ENCODE results near the gene BTLA.
"Not testable (repeated sequence)": the region's sequence is repeated elsewhere in the genome, so short reads cannot be mapped to it uniquely, and the experiment has no call there.

The BTLA gene, protein sequence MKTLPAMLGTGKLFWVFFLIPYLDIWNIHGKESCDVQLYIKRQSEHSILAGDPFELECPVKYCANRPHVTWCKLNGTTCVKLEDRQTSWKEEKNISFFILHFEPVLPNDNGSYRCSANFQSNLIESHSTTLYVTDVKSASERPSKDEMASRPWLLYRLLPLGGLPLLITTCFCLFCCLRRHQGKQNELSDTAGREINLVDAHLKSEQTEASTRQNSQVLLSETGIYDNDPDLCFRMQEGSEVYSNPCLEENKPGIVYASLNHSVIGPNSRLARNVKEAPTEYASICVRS
- 11.2 to 14.3 reads per million in 2 donors for total RNA-seq

DNA sequence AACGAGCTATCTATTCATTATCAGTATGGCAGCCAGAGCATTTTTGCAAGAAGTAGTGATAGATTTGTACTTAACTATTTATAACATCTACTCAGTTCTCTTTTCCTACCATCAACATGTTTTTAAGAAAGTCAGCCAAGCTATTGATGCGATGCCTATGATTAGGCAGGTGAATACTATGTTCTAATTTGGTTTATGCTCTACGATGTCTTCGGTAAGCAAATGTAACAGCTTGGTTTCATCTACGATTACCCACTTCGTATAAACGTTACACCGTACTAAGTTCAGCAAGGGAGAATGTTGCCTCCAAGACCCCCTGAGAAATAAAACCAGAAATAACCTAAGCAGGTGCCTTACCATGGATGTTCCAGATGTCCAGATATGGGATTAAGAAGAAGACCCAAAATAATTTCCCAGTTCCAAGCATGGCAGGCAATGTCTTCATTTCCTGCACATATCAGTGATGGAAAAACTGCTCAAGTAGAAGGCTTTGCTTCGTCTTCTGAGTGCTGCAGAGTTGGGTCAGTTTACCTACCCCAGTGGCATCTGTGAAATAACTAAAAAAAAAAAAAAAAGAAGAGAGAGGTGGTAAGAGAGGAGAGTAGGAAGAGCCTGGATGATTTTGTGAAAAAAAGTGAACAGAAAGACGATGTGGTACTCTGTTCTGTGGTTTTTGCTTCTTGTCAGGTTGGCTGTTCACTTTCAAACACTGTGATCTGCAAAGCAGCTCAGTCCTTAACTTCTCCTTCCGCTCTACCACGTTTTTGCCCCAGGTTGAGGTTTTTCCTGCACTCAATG is at the start of gene BTLA:
BTLA (minus strand) TSS at position 559 of the 798 bp plus-strand sequence; CDS start at position 445, 114 bp downstream.
- DNase-seq, result peak in 2 of 5 experiments; percentile 7 to 79

DNA sequence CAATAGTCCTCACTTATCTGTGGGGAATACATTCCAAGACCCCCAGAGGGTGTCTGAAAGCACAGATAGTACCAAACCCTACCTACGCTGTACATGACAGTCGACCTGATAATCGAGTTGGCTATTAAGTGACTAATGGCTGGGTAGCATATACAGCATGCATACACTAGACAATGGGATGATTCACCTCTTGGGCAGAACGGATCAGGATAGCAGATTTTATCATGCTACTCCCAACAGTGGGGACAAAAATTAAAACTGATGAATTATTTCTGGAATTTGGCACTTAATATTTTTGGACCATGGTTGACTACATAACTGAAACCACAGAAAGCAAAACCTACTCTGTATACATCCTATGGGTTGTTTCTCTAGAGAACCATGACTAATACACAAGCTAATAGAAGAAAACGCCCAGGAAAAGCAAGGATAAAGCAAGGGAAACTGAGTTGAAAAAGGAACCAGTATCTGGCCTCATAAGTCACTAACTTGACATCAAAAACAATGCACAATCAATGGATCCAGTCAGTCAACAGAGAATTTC is 47.0 kb upstream of the BTLA start:
- no peak for DNase-seq

GRCh38 chr3:112539825-112540650 is 40.8 kb upstream of the BTLA start:
- no peak for DNase-seq

DNA sequence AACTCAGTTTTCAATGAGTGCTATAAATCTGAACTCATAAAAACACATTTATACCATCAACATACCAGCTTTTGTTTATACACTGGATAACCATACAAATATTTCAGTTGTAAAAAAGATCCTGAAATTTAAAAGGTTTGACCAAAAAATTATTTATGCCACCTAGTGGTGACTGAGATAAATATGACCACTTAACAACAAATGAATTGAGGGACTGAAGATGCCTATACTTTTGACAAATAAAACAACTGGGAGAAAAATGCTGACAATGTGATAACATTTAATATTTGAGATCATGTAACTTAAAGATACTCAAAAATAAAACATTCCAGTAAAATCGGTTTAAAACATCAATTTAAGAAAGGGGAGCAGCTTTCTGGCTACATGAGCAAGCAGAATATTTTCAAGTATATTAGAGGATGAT is 32.1 kb upstream of the BTLA start:
- DNase-seq, result peak in 1 of 5 experiments; percentile 42

GRCh38 chr3:112530573-112530972 is 31.3 kb upstream of the BTLA start:
- no peak for DNase-seq

- DNase-seq, result not testable (repeated sequence)
Measured at GRCh38 chr3:112524127-112524526, 24.9 kb upstream of the BTLA start.

DNA sequence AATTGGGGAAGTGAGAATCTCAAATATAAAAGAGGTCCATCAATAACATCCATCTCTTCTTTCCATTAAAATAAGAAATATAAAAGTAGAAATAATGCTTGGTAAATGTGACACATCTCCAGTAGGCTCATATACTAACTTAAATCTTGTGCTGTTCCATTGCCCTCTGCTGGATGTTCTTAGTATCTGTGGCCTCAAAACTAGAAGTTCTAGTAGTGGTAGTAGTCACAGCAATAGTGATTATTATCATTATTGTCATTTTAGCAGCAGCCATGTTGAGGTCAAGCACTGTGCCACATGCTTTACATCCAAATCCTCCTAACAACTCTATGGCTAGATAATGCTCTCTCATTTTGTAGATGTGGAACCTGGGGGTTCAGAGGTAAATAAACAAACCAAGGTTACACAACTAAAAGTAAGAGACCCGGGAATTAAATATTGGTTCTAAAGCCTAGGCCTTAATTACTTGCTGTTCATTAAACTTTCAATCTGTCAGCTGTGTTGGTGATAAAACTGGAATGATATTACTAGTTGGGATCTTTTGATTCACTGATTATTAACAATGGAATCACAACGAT is 20.2 kb upstream of the BTLA start:
- DNase-seq, result peak in 2 of 5 experiments; percentile 24 to 79

- not testable (repeated sequence) for DNase-seq
Measured at GRCh38 chr3:112518970-112519369, 19.7 kb upstream of the BTLA start.

DNA sequence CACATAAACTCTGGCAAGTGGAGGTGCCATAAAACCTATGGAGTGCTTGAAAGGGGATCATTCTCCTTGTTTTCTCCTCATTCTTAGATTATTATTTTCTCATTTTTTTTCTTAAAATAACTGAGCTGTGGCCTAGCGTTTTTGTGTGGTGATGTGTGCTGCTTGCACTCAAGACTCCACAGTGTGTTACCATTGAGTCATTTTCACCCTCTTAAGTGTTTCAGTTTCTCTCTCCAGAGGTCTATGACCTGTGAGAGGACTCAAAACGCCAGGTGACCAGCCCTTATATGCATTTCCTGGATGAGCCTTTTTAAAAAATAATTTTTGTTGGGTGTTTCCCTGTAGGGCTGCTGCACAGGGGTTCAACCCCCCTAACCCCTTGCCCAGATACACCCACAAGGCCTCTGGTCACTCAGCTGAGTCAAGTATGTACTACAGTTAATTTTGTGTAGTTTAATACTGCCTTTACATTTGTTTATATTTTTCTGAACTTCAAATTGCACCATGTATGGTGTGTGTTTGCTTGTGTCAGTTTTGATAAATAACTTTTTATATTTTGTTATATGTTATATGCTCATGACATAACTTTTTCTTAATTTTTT is 15.4 kb upstream of the BTLA start:
- peak in 1 of 5 experiments; percentile 92 for DNase-seq

DNA sequence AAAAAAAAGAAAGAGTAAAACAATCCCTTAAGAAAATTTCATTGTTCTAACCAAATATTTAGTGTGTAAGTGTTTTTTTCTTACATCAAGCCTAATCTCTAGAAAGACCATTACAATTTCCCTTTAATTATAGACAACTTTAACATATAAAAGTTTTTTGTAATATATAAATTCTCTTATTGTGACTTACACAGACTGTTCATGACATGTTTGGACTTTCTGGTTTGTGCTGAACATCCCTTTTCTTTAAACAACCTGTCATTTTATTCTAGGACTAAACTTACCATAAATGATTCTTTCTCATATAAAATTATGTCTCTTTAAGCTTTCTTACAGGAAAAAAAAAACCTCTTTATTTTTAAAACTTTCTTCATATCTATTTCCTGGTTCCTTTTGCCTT is 13.0 kb upstream of the BTLA start:
- no peak for DNase-seq

DNA sequence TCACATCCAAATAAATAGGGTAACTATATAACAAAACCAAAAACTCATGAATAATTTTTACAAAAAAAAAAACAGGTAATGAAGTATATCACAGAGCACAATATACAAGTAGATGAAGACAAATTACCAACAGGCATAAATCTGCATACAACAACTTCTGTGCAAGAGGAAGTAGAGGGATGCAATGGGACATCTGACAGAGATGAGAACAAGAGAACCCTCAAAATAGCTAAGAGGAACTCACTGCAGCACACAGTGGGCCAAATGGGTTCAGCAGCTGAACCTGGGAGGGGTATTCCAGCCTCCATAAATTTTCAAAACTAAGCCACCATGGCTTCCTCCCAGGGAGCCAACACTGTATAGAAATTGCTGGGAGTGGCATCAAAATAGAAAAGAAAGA is 9.6 kb upstream of the BTLA start:
- DNase-seq, result no peak

GRCh38 chr3:112508261-112508660 is 9.0 kb upstream of the BTLA start:
- no peak for DNase-seq

- no peak for DNase-seq
Measured at GRCh38 chr3:112505907-112506306, 6.6 kb upstream of the BTLA start.

DNA sequence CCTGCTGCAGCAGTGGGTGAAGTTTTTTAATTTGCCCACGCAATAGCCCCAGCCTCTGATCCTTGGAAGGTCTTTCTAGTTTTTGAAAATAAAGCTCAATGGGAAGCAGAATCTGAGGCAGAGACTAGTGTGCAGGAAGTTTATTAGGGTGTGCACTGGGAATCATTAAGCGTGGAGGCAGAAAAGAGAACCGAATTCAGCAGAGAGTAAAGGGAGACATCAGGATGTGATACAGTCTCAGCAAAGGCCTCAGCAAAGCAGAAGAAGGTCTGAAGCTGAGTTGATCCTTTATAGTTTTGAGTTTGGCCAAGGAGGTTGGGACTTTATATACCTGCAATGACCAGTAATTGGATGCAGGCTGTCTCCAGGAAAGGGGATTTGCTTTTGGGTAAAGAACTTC is 4.9 kb upstream of the BTLA start:
- no peak for DNase-seq

DNA sequence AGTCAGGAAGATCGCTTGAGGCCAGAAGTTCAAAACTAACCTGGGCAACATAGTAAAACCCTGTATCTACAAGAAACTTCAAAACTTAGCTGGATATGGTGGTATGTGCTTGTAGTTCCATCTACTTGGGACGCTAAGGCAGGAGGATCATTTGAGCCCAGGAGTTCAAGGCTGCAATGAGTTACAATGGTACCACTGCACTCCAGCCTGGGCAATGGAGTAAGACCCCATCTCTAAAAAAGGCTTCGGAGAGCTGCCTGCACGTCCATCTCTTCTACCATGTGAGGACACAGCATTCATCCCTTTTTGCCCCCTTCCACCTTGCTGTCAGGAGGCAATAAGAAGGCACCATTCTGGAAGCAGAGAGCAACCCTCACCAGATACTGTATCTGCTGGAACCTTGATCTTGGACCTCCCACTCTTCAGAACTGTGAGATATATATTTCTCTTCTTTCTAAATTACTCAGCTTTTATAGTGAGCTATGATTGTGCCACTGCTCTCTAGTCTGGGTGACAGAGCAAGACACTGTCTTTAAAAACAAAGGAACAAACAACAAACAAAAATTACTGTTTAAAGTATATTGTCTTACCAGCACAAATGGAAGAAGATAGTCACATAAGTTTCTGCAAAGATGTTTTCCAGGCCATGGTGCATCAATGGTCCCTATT is 4.2 kb upstream of the BTLA start:
- DNase-seq, result peak in 1 of 5 experiments; percentile 42

- no peak for DNase-seq
Measured at GRCh38 chr3:112500621-112501020, 1.3 kb upstream of the BTLA start.

- peak in 1 of 5 experiments; percentile 45 for DNase-seq
Measured at GRCh38 chr3:112497897-112498548, 1.2 kb downstream of the BTLA start.

DNA sequence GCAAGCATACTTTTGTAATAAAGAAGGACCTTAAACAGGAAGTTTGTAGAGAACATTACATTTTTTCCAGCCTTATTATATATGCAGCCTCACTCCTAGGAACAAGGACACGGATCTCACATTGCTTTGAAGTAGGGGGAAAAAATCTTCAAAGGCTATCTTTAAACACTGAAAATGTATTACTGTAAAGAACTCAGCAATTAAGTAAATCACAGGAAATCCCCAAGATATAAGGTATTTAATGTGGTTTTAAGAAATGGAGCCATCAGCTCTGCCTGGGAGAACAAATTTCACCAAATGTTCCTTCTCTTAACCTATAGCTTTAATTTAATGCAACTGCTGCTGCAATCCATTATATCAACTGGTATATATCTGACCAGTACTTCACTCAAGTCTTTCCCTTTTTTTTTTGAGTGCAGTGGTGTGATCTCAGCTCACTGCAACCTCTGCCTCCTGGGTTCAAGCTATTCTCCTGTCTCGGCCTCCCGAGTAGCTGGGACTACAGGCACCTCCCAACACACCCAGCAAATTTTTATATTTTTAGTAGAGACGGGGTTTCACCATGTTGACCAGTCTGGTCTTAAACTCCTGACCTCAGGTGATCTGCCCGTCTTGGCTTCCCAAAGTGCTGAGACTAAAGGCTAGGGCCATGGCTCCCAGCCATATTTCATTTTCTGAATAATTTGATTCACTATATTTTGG is 2.8 kb downstream of the BTLA start:
- no peak for DNase-seq

DNA sequence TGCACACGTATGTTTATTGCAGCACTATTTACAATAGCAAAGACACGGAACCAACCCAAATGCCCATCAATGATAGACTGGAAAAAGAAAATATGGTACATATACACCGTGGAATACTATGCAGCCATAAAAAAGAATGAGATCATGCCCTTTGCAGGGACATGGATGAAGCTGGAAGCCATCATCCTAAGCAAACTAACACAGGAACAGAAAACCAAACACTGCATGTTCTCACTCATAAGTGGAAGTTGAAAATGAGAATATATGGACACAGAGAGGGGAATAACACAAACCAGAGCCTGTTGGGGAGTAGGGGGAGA is 4.9 kb downstream of the BTLA start:
- not testable (repeated sequence) for DNase-seq

- no peak for DNase-seq
Measured at GRCh38 chr3:112492124-112492523, 7.1 kb downstream of the BTLA start.
